Small intestine (tissue), 7 donors: ENCODE measurements around the gene FADD. TPM values are rescaled to one million over a fixed set of nuclear protein-coding genes. Genes with fewer than 3 reads are reported as not detected.

ENCODE experiments used
- DNase-seq, 2 donors: peaks; one replicate each; pipeline versions ENCODE4 v3.0.0 to v3.0.0-alpha.2; 2013
- FAIRE-seq: peaks from 2 replicates; lab custom pipeline; 2012; peaks lifted over from hg19 to GRCh38; lab: Jason Lieb, UNC
- H3K27ac ChIP-seq, 3 donors: one replicate each; pipeline ENCODE4 v1.5.1; 2013; ENCODE audit warnings: low read length in 2 of 3, mild to moderate bottlenecking in 2 of 3, control low read depth in 1 of 3, inconsistent platforms in 1 of 3, low read depth in 1 of 3, moderate library complexity in 1 of 3
- H3K27me3 ChIP-seq, 3 donors: one replicate each; pipeline ENCODE4 v1.6.1; 2013; ENCODE audit warnings: low read length in 3 of 3, inconsistent platforms in 1 of 3; ENCODE audit not compliant: control insufficient read depth in 3 of 3, insufficient read depth in 3 of 3
- H3K36me3 ChIP-seq, 3 donors: one replicate each; pipeline ENCODE4 v1.6.1; 2013; ENCODE audit warnings: low read length in 3 of 3, inconsistent platforms in 1 of 3, low read depth in 1 of 3, mild to moderate bottlenecking in 1 of 3, moderate library complexity in 1 of 3; ENCODE audit not compliant: control insufficient read depth in 3 of 3, insufficient read depth in 2 of 3
- H3K4me1 ChIP-seq, 3 donors: one replicate each; pipeline ENCODE4 v1.6.1; 2013; ENCODE audit warnings: low read length in 2 of 3, inconsistent platforms in 1 of 3, low read depth in 1 of 3, mild to moderate bottlenecking in 1 of 3, moderate library complexity in 1 of 3; ENCODE audit not compliant: control insufficient read depth in 3 of 3, insufficient read depth in 2 of 3
- H3K4me3 ChIP-seq, 3 donors: one replicate each; pipeline ENCODE4 v1.5.1; 2013; ENCODE audit warnings: low read length in 3 of 3, control low read depth in 1 of 3, inconsistent platforms in 1 of 3, low read depth in 1 of 3, mild to moderate bottlenecking in 1 of 3, moderate library complexity in 1 of 3
- H3K9me3 ChIP-seq, 2 donors: one replicate each; pipeline ENCODE4 v1.6.1; 2013; ENCODE audit warnings: low read depth in 1 of 2, low read length in 1 of 2; ENCODE audit not compliant: control insufficient read depth in 2 of 2, insufficient read depth in 1 of 2
- WGBS, 3 donors: extraction: QIAGEN DNeasy Blood & Tissue Kit; methylation state at CpG; one replicate each; pipeline ENCODE4 v1.1.7; 2013; 5-methylcytosine and 5-hydroxymethylcytosine counted together
- polyA plus RNA-seq, 4 donors: library from polyadenylated mRNA; stranded (reverse) in 3 of 4; unstranded in 1 of 4; fragments of 200-250 nt in 3 of 4; fragments of 120-200 nt in 1 of 4; gene quantifications; one replicate each; pipeline versions ENCODE4 v1.2.1 to v1.2.3, GENCODE V29; 2013
- donor health status: healthy with polysubstance abuse.
- donor health status: control.
- donor health status: control.
- donor health status: Bipolar disorder and iron deficiency.
- donor health status: healthy.

Gene FADD
- polyA plus RNA-seq, 4 donors: 20.2 to 32.7 (median 30.0) TPM

GRCh38 chr11:70184396-70184795 lies 18.7 kb upstream of the FADD start:
- no peak for FAIRE-seq
- DNase-seq: no peak
- H3K4me3 ChIP-seq: no peak overlapping the region
- peaks cover 0 to 4% (median 0%) of the 10 kb centered on the region in 3 donors for H3K36me3 ChIP-seq
- H3K9me3 ChIP-seq: no peaks in the 10 kb centered on the region
- no peak overlapping the region for H3K27ac ChIP-seq
- peaks cover 0 to 3% (median 0%) of the 10 kb centered on the region in 3 donors for H3K27me3 ChIP-seq
- no peaks in the 10 kb centered on the region for H3K4me1 ChIP-seq
- WGBS, 3 donors: 24 to 64% (median 33%) methylated on average over 9 of the region's 9 CpGs

GRCh38 chr11:70185348-70186055 lies 17.6 kb upstream of the FADD start:
- FAIRE-seq (no peak), DNase-seq (no peak)
- 84 to 89% (median 85%) methylated on average over 28 of the region's 28 CpGs for WGBS, 3 donors
- Histone ChIP-seq H3K27me3 (peaks cover 0 to 3% (median 0%) of the 10 kb centered on the region in 3 donors), H3K36me3 (peaks cover 0 to 4% (median 0%) of the 10 kb centered on the region in 3 donors), H3K9me3 (no peaks in the 10 kb centered on the region), H3K4me1 (no peaks in the 10 kb centered on the region), H3K27ac (no peak overlapping the region), H3K4me3 (no peak overlapping the region)

GRCh38 chr11:70186420-70186819 lies 16.7 kb upstream of the FADD start:
- peaks cover 0 to 3% (median 0%) of the 10 kb centered on the region in 3 donors for H3K27me3 ChIP-seq
- whole genome bisulfite sequencing, 3 donors: 81 to 90% (median 86%) methylated on average over 6 of the region's 6 CpGs
- H3K4me1 ChIP-seq: no peaks in the 10 kb centered on the region
- H3K36me3 ChIP-seq: peaks cover 0 to 4% (median 0%) of the 10 kb centered on the region in 3 donors
- DNase-seq: no peak
- H3K27ac ChIP-seq: no peak overlapping the region
- H3K4me3 ChIP-seq: no peak overlapping the region
- H3K9me3 ChIP-seq: no peaks in the 10 kb centered on the region
- FAIRE-seq: no peak

- Histone ChIP-seq H3K27me3 (peaks cover 0 to 3% (median 0%) of the 10 kb centered on the region in 3 donors), H3K27ac (no peak overlapping the region), H3K4me1 (no peaks in the 10 kb centered on the region), H3K36me3 (peaks cover 0 to 2% (median 0%) of the 10 kb centered on the region in 3 donors), H3K9me3 (no peaks in the 10 kb centered on the region), H3K4me3 (no peak overlapping the region)
- WGBS, 3 donors: 77 to 90% (median 88%) methylated on average over 10 of the region's 10 CpGs
- no peak for FAIRE-seq
- DNase-seq: no peak
Measured at GRCh38 chr11:70186936-70187335, 16.2 kb upstream of the FADD start.

- FAIRE-seq (no peak), DNase-seq (no peak)
- H3K4me1 ChIP-seq: no peaks in the 10 kb centered on the region
- no peaks in the 10 kb centered on the region for H3K9me3 ChIP-seq
- H3K4me3 ChIP-seq: no peak overlapping the region
- H3K27me3 ChIP-seq: peaks cover 0 to 3% (median 0%) of the 10 kb centered on the region in 3 donors
- 77 to 88% (median 81%) methylated on average over 15 of the region's 15 CpGs for WGBS, 3 donors
- H3K27ac ChIP-seq: no peak overlapping the region
- H3K36me3 ChIP-seq: no peaks in the 10 kb centered on the region
Measured at GRCh38 chr11:70187771-70188170, 15.3 kb upstream of the FADD start.

GRCh38 chr11:70189622-70190021 lies 13.5 kb upstream of the FADD start:
- H3K9me3 ChIP-seq: no peaks in the 10 kb centered on the region
- H3K4me3 ChIP-seq: no peak overlapping the region
- 83 to 85% (median 83%) methylated on average over 11 of the region's 11 CpGs for WGBS, 3 donors
- no peaks in the 10 kb centered on the region for H3K4me1 ChIP-seq
- H3K27me3 ChIP-seq: peaks cover 0 to 3% (median 0%) of the 10 kb centered on the region in 3 donors
- no peaks in the 10 kb centered on the region for H3K36me3 ChIP-seq
- H3K27ac ChIP-seq: no peak overlapping the region
- FAIRE-seq: no peak
- no peak for DNase-seq

- H3K27me3 ChIP-seq: peaks cover 0 to 3% (median 0%) of the 10 kb centered on the region in 3 donors
- H3K9me3 ChIP-seq: no peaks in the 10 kb centered on the region
- no peak overlapping the region for H3K27ac ChIP-seq
- no peak for FAIRE-seq
- H3K4me3 ChIP-seq: no peak overlapping the region
- no peaks in the 10 kb centered on the region for H3K36me3 ChIP-seq
- H3K4me1 ChIP-seq: no peaks in the 10 kb centered on the region
- 10 to 11% (median 11%) methylated on average over 22 of the region's 22 CpGs for WGBS, 3 donors
- peak; percentile 58 to 80 for DNase-seq
Measured at GRCh38 chr11:70191495-70192140, 11.5 kb upstream of the FADD start.

- H3K36me3 ChIP-seq: no peaks in the 10 kb centered on the region
- no peaks in the 10 kb centered on the region for H3K9me3 ChIP-seq
- 61 to 79% (median 69%) methylated on average over 15 of the region's 15 CpGs for WGBS, 3 donors
- no peak overlapping the region for H3K4me3 ChIP-seq
- no peaks in the 10 kb centered on the region for H3K4me1 ChIP-seq
- DNase-seq (no peak), FAIRE-seq (no peak)
- no peak overlapping the region for H3K27ac ChIP-seq
- H3K27me3 ChIP-seq: no peaks in the 10 kb centered on the region
Measured at GRCh38 chr11:70192666-70193410, 10.3 kb upstream of the FADD start.
